Myocyte (in vitro differentiated cells): ENCODE measurements around the gene BCL2L2. TPM values are rescaled to one million over a fixed set of nuclear protein-coding genes. Genes with fewer than 3 reads are reported as not detected.

Experiments used
- DNase-seq: peaks from one replicate; pipeline ENCODE4 v3.0.0-alpha.2; 2012; ENCODE audit warnings: low read depth
- total RNA-seq: library from RNA; depleted of rRNA; stranded (reverse); fragments of >200 nt; gene quantifications from 2 replicates; pipeline ENCODE4 v1.2.3, GENCODE V29; 2014

Gene BCL2L2
- total RNA-seq, 1 donor from 2014 or later: 22.0 TPM

- DNase-seq: no peak
Measured at GRCh38 chr14:23354990-23355389, 48.4 kb downstream of the BCL2L2 start.

- DNase-seq: no peak
Measured at GRCh38 chr14:23355871-23356435, 49.3 kb downstream of the BCL2L2 start.

GRCh38 chr14:23356662-23357061 is 50.0 kb downstream of the BCL2L2 start:
- DNase-seq: no peak

GRCh38 chr14:23357261-23357660 is 50.6 kb downstream of the BCL2L2 start:
- no peak for DNase-seq

- no peak for DNase-seq
Measured at GRCh38 chr14:23358042-23358441, 51.4 kb downstream of the BCL2L2 start.

GRCh38 chr14:23358553-23359166 is 52.0 kb downstream of the BCL2L2 start:
- DNase-seq: no peak

- DNase-seq: no peak
Measured at GRCh38 chr14:23359167-23359626, 52.6 kb downstream of the BCL2L2 start.

- no peak for DNase-seq
Measured at GRCh38 chr14:23359722-23360447, 53.3 kb downstream of the BCL2L2 start.

GRCh38 chr14:23360496-23360895 is 53.9 kb downstream of the BCL2L2 start:
- DNase-seq: no peak

- no peak for DNase-seq
Measured at GRCh38 chr14:23361320-23361719, 54.7 kb downstream of the BCL2L2 start.

Other genes starting within 250 kb of the BCL2L2 start
- gene CDH24, start 249.3 kb upstream of the BCL2L2 start, total RNA-seq: 3.2 and 3.7 TPM in 2 replicates
- gene ACIN1, start 211.7 kb upstream of the BCL2L2 start, total RNA-seq: 85.4 and 90.4 TPM in 2 replicates
- 28.9 and 40.7 TPM in 2 replicates for gene C14orf119, start 211.3 kb upstream of the BCL2L2 start, total RNA-seq
- not detected in 2 replicates for gene CIROP, start 201.8 kb upstream of the BCL2L2 start, total RNA-seq
- gene CEBPE, start 187.6 kb upstream of the BCL2L2 start, total RNA-seq: not detected in 2 replicates
- gene SLC7A8, start 123.2 kb upstream of the BCL2L2 start, total RNA-seq: 1.7 and 4.8 TPM in 2 replicates
- gene RNF212B, start 68.9 kb upstream of the BCL2L2 start, total RNA-seq: not detected in 2 replicates
- gene HOMEZ, start 20.7 kb upstream of the BCL2L2 start, total RNA-seq: 7.1 and 8.7 TPM in 2 replicates
- 6.1 and 8.1 TPM in 2 replicates for gene PPP1R3E, start 4.0 kb upstream of the BCL2L2 start, total RNA-seq
- 90.2 and 90.5 TPM in 2 replicates for gene PABPN1, start 14.6 kb downstream of the BCL2L2 start, total RNA-seq
- 9.6 and 11.1 TPM in 2 replicates for gene SLC22A17, start 46.1 kb downstream of the BCL2L2 start, total RNA-seq
- not detected in 2 replicates for gene EFS, start 58.3 kb downstream of the BCL2L2 start, total RNA-seq
- gene IL25, start 66.0 kb downstream of the BCL2L2 start, total RNA-seq: not detected in 2 replicates
- gene CMTM5, start 70.2 kb downstream of the BCL2L2 start, total RNA-seq: not detected in 2 replicates
- gene MYH6, start 101.4 kb downstream of the BCL2L2 start, total RNA-seq: 2.6 and 3.4 TPM in 2 replicates
- gene MYH7, start 128.8 kb downstream of the BCL2L2 start, total RNA-seq: 155 and 258 TPM in 2 replicates
- 34.3 and 39.5 TPM in 2 replicates for gene NGDN, start 162.9 kb downstream of the BCL2L2 start, total RNA-seq
- gene ZFHX2, start 244.9 kb downstream of the BCL2L2 start, total RNA-seq: 0.05 and 0.31 TPM in 2 replicates
- gene THTPA, start 249.4 kb downstream of the BCL2L2 start, total RNA-seq: 31.6 and 42.1 TPM in 2 replicates